ENCODE measurements around the gene SOX13.
A peak's percentile ranks its signal among the peaks of the same experiment; 100 is the strongest.

The SOX13 gene

GRCh38 chr1:204108312-204109141 lies 35.6 kb downstream of the SOX13 start:
- no peak for DNase-seq (ENCODE audit: low spot score)

DNA sequence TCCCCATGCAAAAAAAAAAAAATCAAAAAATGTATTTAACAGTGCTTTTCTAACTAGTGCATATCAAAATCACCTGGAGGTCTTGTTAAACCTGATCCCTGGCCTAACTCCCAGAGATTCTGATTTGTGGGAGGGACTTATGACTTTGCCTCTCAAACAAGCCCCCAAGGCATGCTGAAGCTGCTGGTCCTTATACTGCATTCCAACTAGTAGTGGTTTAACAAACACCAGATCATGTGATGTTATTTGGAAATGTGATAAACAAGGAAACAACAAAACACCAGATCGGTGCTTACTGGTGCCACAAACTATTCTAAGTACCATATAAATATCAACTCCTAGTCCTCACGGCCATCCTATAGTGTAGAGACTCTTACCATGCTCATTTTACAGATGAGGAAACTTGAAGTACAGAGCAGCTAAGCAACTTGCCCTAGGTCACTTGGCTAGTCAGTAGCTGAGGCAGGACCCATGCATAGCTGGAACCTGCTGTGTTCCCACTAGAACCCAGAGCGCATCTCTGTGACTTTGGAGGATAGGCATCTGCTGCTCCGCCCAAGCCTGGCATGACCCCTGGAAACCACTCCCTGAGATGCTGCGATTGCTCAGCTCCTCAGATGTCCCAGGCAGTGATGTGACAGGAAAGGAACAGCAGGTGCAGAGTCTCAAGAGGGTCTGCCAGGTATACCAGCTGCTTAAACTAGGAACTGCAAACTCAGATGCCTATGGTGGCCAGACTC lies 38.1 kb downstream of the SOX13 start:
- DNase-seq (ENCODE audit: low spot score) = peak; percentile 44

DNA sequence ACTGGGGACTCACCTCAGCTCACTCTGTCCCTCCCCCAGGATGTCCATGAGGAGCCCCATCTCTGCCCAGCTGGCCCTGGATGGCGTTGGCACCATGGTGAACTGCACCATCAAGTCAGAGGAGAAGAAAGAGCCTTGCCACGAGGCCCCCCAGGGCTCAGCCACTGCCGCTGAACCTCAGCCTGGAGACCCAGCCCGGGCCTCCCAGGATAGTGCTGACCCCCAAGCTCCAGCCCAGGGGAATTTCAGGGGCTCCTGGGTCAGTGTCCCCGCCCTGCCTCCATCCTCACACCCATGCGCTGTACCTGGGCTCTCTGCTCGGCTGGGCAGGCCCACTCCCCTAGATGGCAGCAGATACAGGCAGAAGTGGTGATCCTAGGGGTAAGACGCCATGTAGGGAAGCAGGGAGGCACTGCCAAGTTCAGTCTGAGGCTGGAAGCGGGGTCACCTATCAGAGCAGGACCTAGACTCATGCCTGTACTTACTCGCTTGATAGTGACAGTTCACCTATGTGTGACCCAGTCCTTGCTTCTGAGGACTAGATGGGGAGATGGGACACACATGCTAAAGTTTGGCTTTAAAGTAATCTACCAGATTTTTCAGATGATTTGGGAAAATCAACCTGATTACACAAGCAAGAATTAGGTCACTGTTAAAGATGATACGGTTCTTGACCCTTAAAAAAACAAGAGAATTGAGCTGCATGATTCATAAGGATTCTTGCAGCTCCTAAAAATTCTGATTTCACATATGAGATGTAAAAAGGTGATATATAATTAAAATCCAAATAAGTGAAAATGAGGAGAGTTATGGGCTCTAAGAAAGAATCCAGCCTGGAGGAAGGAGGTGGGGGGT lies 40.2 kb downstream of the SOX13 start:
- no peak for DNase-seq (ENCODE audit: low spot score)

GRCh38 chr1:204113896-204114295 lies 41.0 kb downstream of the SOX13 start:
- DNase-seq (ENCODE audit: low spot score) = no peak

DNA sequence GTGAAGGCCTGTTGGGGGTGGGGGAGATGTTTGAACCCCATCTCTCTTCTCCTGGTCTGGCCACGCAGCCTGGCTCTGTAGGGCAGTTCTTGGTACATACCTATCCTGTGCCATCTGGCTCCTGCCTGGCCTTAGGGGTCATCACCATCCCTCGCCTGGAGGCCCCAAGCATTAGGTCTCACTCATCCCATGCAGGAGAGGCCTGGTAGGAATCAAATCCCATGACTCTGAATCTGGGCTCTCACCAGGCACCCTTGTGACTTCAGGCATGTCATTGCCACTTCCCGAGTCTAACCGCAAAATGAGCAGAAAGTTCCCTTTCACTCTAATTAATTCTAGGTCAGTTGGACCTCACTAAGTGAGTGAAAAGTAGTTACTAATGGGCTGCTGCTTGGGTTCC lies 41.7 kb downstream of the SOX13 start:
- no peak for DNase-seq (ENCODE audit: low spot score)

DNA sequence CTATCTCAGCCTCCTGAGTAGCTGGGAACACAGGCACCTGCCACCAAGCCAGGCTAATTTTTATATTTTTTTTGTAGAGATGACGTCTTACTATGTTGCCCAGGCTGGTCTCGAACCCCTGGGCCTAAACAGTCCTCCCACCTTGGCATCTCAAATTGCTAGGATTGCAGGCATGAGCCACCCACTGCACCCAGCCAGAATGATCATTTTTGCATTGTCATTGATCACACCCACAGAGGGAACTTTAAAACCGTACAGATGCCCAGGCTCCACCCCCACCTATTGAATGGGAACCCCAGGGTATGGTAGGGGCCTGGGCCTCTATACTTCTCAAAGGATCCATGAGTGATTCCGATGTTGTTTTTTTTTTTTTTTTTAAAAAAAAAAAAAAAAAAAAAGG lies 42.2 kb downstream of the SOX13 start:
- DNase-seq (ENCODE audit: low spot score) = no peak

- DNase-seq (ENCODE audit: low spot score) = no peak
Observed at GRCh38 chr1:204116539-204116938, 43.6 kb downstream of the SOX13 start.

GRCh38 chr1:204121840-204122555 lies 49.1 kb downstream of the SOX13 start:
- DNase-seq (ENCODE audit: low spot score) = no peak

DNA sequence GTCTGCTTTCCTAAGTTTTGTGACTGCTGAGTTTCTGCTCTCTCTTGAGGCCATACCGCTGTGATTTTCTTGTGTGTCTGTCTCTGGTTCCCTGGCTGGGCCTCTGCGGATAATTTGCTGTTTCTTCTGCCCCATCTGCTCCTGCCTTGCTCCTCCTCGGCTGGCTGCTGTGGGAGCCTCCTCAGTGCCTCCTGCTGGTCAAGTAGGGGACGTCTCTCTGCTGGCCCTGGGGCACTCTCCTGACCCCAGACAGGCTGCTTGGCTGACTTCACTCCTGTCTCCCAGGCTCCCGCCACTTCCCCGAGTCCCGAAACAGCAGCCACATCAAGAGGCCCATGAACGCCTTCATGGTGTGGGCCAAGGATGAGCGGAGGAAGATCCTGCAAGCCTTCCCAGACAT lies 50.5 kb downstream of the SOX13 start:
- DNase-seq (ENCODE audit: low spot score) = no peak

DNA sequence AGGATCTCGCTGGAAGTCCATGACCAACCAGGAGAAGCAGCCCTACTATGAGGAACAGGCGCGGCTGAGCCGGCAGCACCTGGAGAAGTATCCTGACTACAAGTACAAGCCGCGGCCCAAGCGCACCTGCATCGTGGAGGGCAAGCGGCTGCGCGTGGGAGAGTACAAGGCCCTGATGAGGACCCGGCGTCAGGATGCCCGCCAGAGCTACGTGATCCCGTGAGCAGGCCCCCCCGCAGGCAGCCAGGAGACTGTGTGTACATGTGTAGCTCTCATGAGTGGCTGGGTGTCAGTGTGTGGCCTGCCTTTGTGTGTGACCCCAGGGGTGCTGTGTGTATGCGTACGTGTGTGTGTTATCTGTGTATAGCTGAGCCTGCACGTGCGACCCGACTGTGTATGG lies 51.7 kb downstream of the SOX13 start:
- DNase-seq (ENCODE audit: low spot score) = no peak

- DNase-seq (ENCODE audit: low spot score) = no peak
Observed at GRCh38 chr1:204125759-204126351, 52.9 kb downstream of the SOX13 start.

- no peak for DNase-seq (ENCODE audit: low spot score)
Observed at GRCh38 chr1:204126386-204126785, 53.5 kb downstream of the SOX13 start.

DNA sequence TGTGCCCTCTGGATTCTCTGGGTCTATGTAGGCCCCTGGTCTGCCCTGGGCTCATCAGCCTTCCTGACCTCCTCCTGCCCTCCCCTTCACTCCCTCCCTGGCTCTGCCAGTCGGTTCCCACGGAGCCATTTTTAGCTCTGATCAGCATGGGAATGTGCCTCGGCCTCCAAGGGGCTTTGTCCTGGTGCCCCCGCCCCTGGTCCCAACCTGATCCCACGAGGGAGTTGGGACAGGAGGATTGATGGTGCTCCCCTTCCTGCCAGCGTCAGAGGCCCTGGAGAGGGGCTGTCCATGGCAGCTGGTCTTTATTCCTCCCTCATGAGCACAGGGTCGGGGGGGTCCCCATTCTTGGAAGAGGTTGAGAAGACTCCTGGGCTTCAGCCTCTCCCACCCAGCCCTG lies 54.0 kb downstream of the SOX13 start:
- no peak for DNase-seq (ENCODE audit: low spot score)

DNA sequence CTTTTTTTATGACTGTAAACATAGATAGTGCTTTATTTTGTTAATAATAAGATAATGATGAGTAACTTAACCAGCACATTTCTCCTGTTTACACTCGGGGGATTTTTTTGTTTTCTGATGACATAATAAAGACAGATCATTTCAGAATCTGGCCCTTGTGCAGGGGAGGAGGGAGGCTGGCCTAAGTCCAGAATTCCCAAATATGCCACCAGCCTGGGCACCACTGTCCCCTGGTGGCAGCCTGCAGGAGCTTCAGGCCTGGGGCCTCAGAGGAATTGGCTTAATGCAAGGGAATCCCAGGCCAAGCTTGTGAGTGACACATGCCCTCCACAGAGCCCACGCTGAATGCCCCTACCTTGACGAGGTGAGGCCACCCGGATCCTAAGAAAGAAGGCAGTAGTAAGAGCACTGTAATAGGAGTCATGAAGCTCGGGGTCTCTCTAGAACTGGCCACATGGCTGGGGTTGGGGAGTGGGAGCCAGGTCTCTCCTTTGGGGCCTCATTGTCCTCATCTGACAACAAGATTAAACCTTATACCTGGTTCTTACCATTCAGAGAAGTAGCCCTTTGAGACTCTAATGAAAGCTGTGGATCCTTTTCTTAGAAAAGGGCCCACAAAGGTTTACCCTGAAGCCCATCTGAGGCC lies 54.8 kb downstream of the SOX13 start:
- peak; percentile 62 for DNase-seq (ENCODE audit: low spot score)

GRCh38 chr1:204128464-204128963 lies 55.6 kb downstream of the SOX13 start:
- DNase-seq (ENCODE audit: low spot score) = no peak

DNA sequence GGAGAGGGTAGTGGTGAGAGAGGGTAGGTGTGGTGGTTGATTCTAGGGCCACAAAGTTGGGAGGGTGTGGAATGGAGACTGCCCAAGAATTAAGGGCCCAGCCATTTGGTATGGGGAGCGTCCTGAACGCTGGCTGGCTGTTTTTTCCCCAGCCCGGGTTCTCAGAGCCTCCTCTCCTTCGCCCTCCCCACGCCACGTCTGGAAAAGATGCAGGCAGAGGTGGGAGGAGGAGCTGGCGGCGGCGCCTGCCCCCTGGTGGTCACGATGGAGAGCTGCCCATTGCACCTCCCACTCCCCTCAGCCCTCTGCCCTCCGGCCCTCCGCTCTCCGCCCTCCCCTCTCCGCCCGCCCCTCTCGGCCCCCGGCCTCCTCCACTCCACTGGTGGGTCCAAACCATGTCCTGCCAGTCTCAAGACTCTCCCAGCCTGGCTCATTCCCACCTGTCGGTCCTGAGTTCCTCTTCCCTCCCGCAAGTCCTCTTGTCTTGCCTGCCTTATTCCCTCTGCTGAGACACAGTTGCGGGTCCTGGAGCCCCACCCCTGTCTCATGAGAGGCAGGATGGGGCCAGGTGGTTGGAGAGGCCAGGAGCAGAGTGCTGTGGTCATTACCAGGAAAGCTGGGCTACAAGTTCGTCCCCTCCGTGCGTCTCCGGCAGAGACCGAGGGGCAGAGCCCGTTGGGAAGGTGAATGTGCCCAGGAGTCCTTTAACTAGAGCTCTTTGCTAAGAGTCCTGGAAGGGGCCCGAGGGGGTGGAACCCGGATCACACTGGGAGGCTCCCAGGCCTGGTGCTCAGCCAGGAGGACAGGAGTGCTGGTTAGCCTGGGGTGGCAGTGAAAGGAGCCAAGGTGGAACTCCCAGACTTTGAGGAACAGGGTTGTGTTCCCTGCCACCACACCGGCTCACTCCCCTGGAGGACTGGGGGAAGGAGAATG lies 56.3 kb downstream of the SOX13 start:
- peak; percentile 51 for DNase-seq (ENCODE audit: low spot score)

GRCh38 chr1:204130178-204130577 lies 57.3 kb downstream of the SOX13 start:
- DNase-seq (ENCODE audit: low spot score) = no peak

- peak; percentile 28 for DNase-seq (ENCODE audit: low spot score)
Observed at GRCh38 chr1:204130981-204131892, 58.3 kb downstream of the SOX13 start.

- no peak for DNase-seq (ENCODE audit: low spot score)
Observed at GRCh38 chr1:204131978-204132377, 59.1 kb downstream of the SOX13 start.
